ENCODE measurements around the gene CYP2F1. TPM values are rescaled to one million over a fixed set of nuclear protein-coding genes. Genes with fewer than 3 reads are reported as not detected.
A peak's percentile ranks its signal among the peaks of the same experiment; 100 is the strongest.
"Not testable (repeated sequence)": the region's sequence is repeated elsewhere in the genome, so short reads cannot be mapped to it uniquely, and the experiment has no call there.

Gene CYP2F1
- total RNA-seq, 3 donors from 2014 or later, result not detected

- TF ChIP-seq CTCF (IDR thresholded peaks at IDR 0.05), result peak in 1 of 3 donors; percentile 15
- H3K27ac ChIP-seq; H3K36me3 ChIP-seq; intact Hi-C loops (cut with DNase I; ENCODE audit: low total_unique reads); H3K27me3 ChIP-seq; H3K4me1 ChIP-seq; H3K9me3 ChIP-seq: not testable (repeated sequence)
- DNase-seq (ENCODE audit: low spot score in 2 of 2), result peak in 1 of 2 donors; percentile 60
- peak overlapping the region in 1 of 3 donors; percentile 46 for H3K4me3 ChIP-seq
Observed at GRCh38 chr19:41127801-41128300, 13.6 kb downstream of the CYP2F1 start.

GRCh38 chr19:41128692-41129091, 14.5 kb downstream of the CYP2F1 start:
- no peaks in the 10 kb centered on the region for H3K4me1 ChIP-seq
- no peak overlapping the region for H3K27ac ChIP-seq
- no peaks in the 10 kb centered on the region for H3K9me3 ChIP-seq
- no peaks in the 10 kb centered on the region for H3K36me3 ChIP-seq
- TF ChIP-seq POLR2AphosphoS5 (IDR thresholded peaks at IDR 0.05), result no peak
- no peaks in the 10 kb centered on the region for H3K27me3 ChIP-seq
- H3K4me3 ChIP-seq, result no peak overlapping the region
- intact Hi-C loops (cut with DNase I; ENCODE audit: low total_unique reads), result no loop called here
- DNase-seq (ENCODE audit: low spot score in 2 of 2), result no peak

GRCh38 chr19:41131186-41131585, 17.0 kb downstream of the CYP2F1 start:
- DNase-seq (ENCODE audit: low spot score in 2 of 2), result no peak
- Histone ChIP-seq H3K27me3 (no peaks in the 10 kb centered on the region), H3K36me3 (no peaks in the 10 kb centered on the region), H3K4me3 (no peak overlapping the region), H3K9me3 (no peaks in the 10 kb centered on the region), H3K4me1 (no peaks in the 10 kb centered on the region), H3K27ac (no peak overlapping the region)
- intact Hi-C loops (cut with DNase I; ENCODE audit: low total_unique reads), result no loop called here
- no peak for TF ChIP-seq POLR2AphosphoS5 (IDR thresholded peaks at IDR 0.05)
- no peak for TF ChIP-seq POLR2A (IDR thresholded peaks at IDR 0.05)
- no peak for TF ChIP-seq CTCF (IDR thresholded peaks at IDR 0.05)

- H3K4me3 ChIP-seq, result no peak overlapping the region
- DNase-seq (ENCODE audit: low spot score in 2 of 2), result no peak
- intact Hi-C loops (cut with DNase I; ENCODE audit: low total_unique reads), result no loop called here
- H3K4me1 ChIP-seq, result no peaks in the 10 kb centered on the region
- H3K36me3 ChIP-seq, result no peaks in the 10 kb centered on the region
- H3K9me3 ChIP-seq, result no peaks in the 10 kb centered on the region
- no peak for TF ChIP-seq CTCF (IDR thresholded peaks at IDR 0.05)
- TF ChIP-seq POLR2AphosphoS5 (IDR thresholded peaks at IDR 0.05), result no peak
- TF ChIP-seq POLR2A (IDR thresholded peaks at IDR 0.05), result no peak
- H3K27me3 ChIP-seq, result no peaks in the 10 kb centered on the region
- H3K27ac ChIP-seq, result no peak overlapping the region
Observed at GRCh38 chr19:41133260-41133659, 19.0 kb downstream of the CYP2F1 start.

GRCh38 chr19:41134616-41135015, 20.4 kb downstream of the CYP2F1 start:
- DNase-seq (ENCODE audit: low spot score in 2 of 2), result no peak
- TF ChIP-seq POLR2A (IDR thresholded peaks at IDR 0.05) (no peak), CTCF (IDR thresholded peaks at IDR 0.05) (no peak), POLR2AphosphoS5 (IDR thresholded peaks at IDR 0.05) (no peak)
- Histone ChIP-seq H3K27me3 (no peaks in the 10 kb centered on the region), H3K4me1 (no peaks in the 10 kb centered on the region), H3K4me3 (no peak overlapping the region), H3K9me3 (no peaks in the 10 kb centered on the region), H3K27ac (no peak overlapping the region), H3K36me3 (no peaks in the 10 kb centered on the region)
- intact Hi-C loops (cut with DNase I; ENCODE audit: low total_unique reads), result no loop called here

Data from breast epithelium (tissue), 4 donors.